ENCODE data around the gene KCNH5. TPM values are rescaled to one million over a fixed set of nuclear protein-coding genes. Genes with fewer than 3 reads are reported as not detected.
A peak's percentile ranks its signal among the peaks of the same experiment; 100 is the strongest.

KCNH5 gene
- total RNA-seq: not detected

GRCh38 chr14:63045234-63045611 lies at the start of gene KCNH5:
Gene KCNH5, minus strand, starts transcription at chr14:63045458. Its CDS starts 272 bp downstream, at chr14:63045186.
- no peak for TF ChIP-seq CTCF (IDR thresholded peaks at IDR 0.05)
- Histone ChIP-seq H3K4me3 (peak within 1 kb of the TSS; percentile 62), H3K27me3 (replicated peaks; ENCODE audit: insufficient read depth) (no peaks in the 10 kb centered on the region), H3K27ac (no peak within 1 kb of the TSS), H3K9me3 (no peaks in the 10 kb centered on the region), H3K4me1 (ENCODE audit: control insufficient read depth in 1 of 2, low read depth in 2 of 2) (peaks cover 6 to 14% of the 10 kb centered on the region in 2 donors), H3K36me3 (no peaks in the 10 kb centered on the region)
- ATAC-seq (ENCODE audit: insufficient number of reproducible peaks, low FRiP score, low read depth) (no peak), DNase-seq (ENCODE audit: low spot score) (no peak)

- TF ChIP-seq CTCF (IDR thresholded peaks at IDR 0.05): no peak
- DNase-seq (ENCODE audit: low spot score) (no peak), ATAC-seq (ENCODE audit: insufficient number of reproducible peaks, low FRiP score, low read depth) (no peak)
- Histone ChIP-seq H3K4me1 (ENCODE audit: control insufficient read depth in 1 of 2, low read depth in 2 of 2) (no peaks in the 10 kb centered on the region), H3K27me3 (replicated peaks; ENCODE audit: insufficient read depth) (no peaks in the 10 kb centered on the region), H3K9me3 (no peaks in the 10 kb centered on the region), H3K27ac (no peak overlapping the region), H3K4me3 (no peak overlapping the region), H3K36me3 (no peaks in the 10 kb centered on the region)
Measured at GRCh38 chr14:63091394-63091996, 46.2 kb upstream of the KCNH5 start.

- Histone ChIP-seq H3K27ac (no peak overlapping the region), H3K4me3 (no peak overlapping the region), H3K36me3 (no peaks in the 10 kb centered on the region), H3K4me1 (ENCODE audit: control insufficient read depth in 1 of 2, low read depth in 2 of 2) (no peaks in the 10 kb centered on the region), H3K9me3 (no peaks in the 10 kb centered on the region), H3K27me3 (replicated peaks; ENCODE audit: insufficient read depth) (no peaks in the 10 kb centered on the region)
- ATAC-seq (ENCODE audit: insufficient number of reproducible peaks, low FRiP score, low read depth): no peak
- no peak for DNase-seq (ENCODE audit: low spot score)
- TF ChIP-seq CTCF (IDR thresholded peaks at IDR 0.05): no peak
Measured at GRCh38 chr14:63088865-63089264, 43.6 kb upstream of the KCNH5 start.

- Histone ChIP-seq H3K36me3 (no peaks in the 10 kb centered on the region), H3K4me3 (no peak overlapping the region), H3K4me1 (ENCODE audit: control insufficient read depth in 1 of 2, low read depth in 2 of 2) (no peaks in the 10 kb centered on the region), H3K9me3 (peaks cover 3% of the 10 kb centered on the region), H3K27me3 (replicated peaks; ENCODE audit: insufficient read depth) (no peaks in the 10 kb centered on the region), H3K27ac (no peak overlapping the region)
- TF ChIP-seq CTCF (IDR thresholded peaks at IDR 0.05): no peak
- no peak for DNase-seq (ENCODE audit: low spot score)
- no peak for ATAC-seq (ENCODE audit: insufficient number of reproducible peaks, low FRiP score, low read depth)
Measured at GRCh38 chr14:63078569-63078968, 33.3 kb upstream of the KCNH5 start.

- no peaks in the 10 kb centered on the region for H3K9me3 ChIP-seq
- H3K4me1 ChIP-seq (ENCODE audit: control insufficient read depth in 1 of 2, low read depth in 2 of 2): no peaks in the 10 kb centered on the region
- no peaks in the 10 kb centered on the region for H3K36me3 ChIP-seq
- H3K4me3 ChIP-seq: no peak overlapping the region
- no peak overlapping the region for H3K27ac ChIP-seq
- DNase-seq (ENCODE audit: low spot score) (no peak), ATAC-seq (ENCODE audit: insufficient number of reproducible peaks, low FRiP score, low read depth) (no peak)
- TF ChIP-seq CTCF (IDR thresholded peaks at IDR 0.05): no peak
- H3K27me3 ChIP-seq (replicated peaks; ENCODE audit: insufficient read depth): no peaks in the 10 kb centered on the region
Measured at GRCh38 chr14:63076488-63076887, 31.2 kb upstream of the KCNH5 start.

All from thoracic aorta (tissue), 2 donors.